Smooth muscle cell (in vitro differentiated cells): Measurements from ENCODE around the gene CPSF2. TPM values are rescaled to one million over a fixed set of nuclear protein-coding genes. Genes with fewer than 3 reads are reported as not detected.

Experiments
- DNase-seq: peaks from one replicate; lab custom pipeline; 2025; ENCODE audit not compliant: unreplicated experiment; lab: John Stamatoyannopoulos, UW
- H2AFZ ChIP-seq: fragments of 200-600 bp; sonication (generic); 2 replicates; pipeline ENCODE4 v1.6.0; 2016; ENCODE audit warnings: antibody characterized with exemption, low read depth, mild to moderate bottlenecking
- H3F3A ChIP-seq: fragments of 200-600 bp; sonication (generic); 2 replicates; pipeline ENCODE4 v1.6.0; 2017; ENCODE audit warnings: antibody characterized with exemption, low read depth
- H3K27ac ChIP-seq: fragments of 200-600 bp; sonication (generic); 2 replicates; pipeline ENCODE4 v1.5.1; 2016; ENCODE audit warnings: low read depth, mild to moderate bottlenecking
- H3K27me3 ChIP-seq: fragments of 200-600 bp; sonication (generic); 2 replicates; pipeline ENCODE4 v1.6.1; 2016; ENCODE audit warnings: low read depth, mild to moderate bottlenecking
- H3K36me3 ChIP-seq: fragments of 200-600 bp; sonication (generic); 2 replicates; pipeline ENCODE4 v1.5.1; 2016; ENCODE audit warnings: low read depth
- H3K4me1 ChIP-seq: fragments of 200-600 bp; sonication (generic); 2 replicates; pipeline ENCODE4 v1.5.1; 2016; ENCODE audit warnings: low read depth
- H3K4me2 ChIP-seq: fragments of 200-600 bp; sonication (generic); 2 replicates; pipeline ENCODE4 v1.6.0; 2016; ENCODE audit warnings: mild to moderate bottlenecking
- H3K4me3 ChIP-seq: fragments of 200-600 bp; sonication (generic); 2 replicates; pipeline ENCODE4 v1.5.1; 2016; ENCODE audit warnings: mild to moderate bottlenecking
- H3K79me2 ChIP-seq: fragments of 200-600 bp; sonication (generic); 2 replicates; pipeline ENCODE4 v1.6.0; 2016; ENCODE audit warnings: low read depth, mild to moderate bottlenecking
- H3K9ac ChIP-seq: fragments of 200-600 bp; sonication (generic); 2 replicates; pipeline ENCODE4 v1.6.0; 2016; ENCODE audit warnings: low read depth
- H3K9me3 ChIP-seq: fragments of 200-600 bp; sonication (generic); replicated peaks from 2 replicates; pipeline ENCODE4 v1.5.1; 2016; ENCODE audit warnings: low read depth
- H4K20me1 ChIP-seq: fragments of 200-600 bp; sonication (generic); 2 replicates; pipeline ENCODE4 v1.6.0; 2016; ENCODE audit warnings: low read depth
- CTCF ChIP-seq: fragments of 200-600 bp; sonication (generic); IDR thresholded peaks from 2 replicates; pipeline ENCODE4 v1.5.1; 2017; ENCODE audit warnings: borderline replicate concordance, mild to moderate bottlenecking, antibody characterized with exemption; ENCODE audit not compliant: insufficient read depth, poor library complexity, severe bottlenecking
- WGBS: methylation state at CpG from one replicate; pipeline ENCODE4 v1.1.7; 2016; ENCODE audit warnings: low lambda C conversion rate; 5-methylcytosine and 5-hydroxymethylcytosine counted together
- polyA plus RNA-seq: library from polyadenylated mRNA; unstranded; fragments of >200 nt; fragmentation: Nextera tagmentation; extraction: Ambion mirVana; gene quantifications from 2 replicates; pipeline ENCODE4 v1.2.1, GENCODE V29; 2016
- total RNA-seq: library from RNA; depleted of rRNA; stranded (reverse); fragments of >200 nt; gene quantifications from 2 replicates; pipeline ENCODE4 v1.2.3, GENCODE V29; 2014

Gene CPSF2
- total and polyA plus RNA-seq, 2 experiments from 2014 or later: 33.2 to 53.7 TPM

DNA sequence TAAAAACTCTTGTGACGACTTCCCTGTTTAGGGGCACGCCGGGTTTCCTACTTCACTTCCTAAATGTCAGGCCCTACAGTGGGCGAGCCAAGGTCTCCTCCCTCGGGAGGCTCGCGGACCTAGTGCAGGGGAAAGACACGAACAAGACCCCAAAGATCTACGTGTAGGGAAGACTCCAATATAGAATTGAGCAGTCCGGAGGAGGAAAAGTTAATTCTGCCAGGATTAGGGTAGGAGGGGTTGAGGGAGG is 16.0 kb upstream of the CPSF2 start:
- peak; percentile 59 for DNase-seq
- H4K20me1 ChIP-seq: peaks cover 32% of the 10 kb centered on the region
- peak overlapping the region; percentile 79 for H3K27ac ChIP-seq
- under 1% methylated on average over 10 of the region's 10 CpGs for WGBS
- peak overlapping the region; percentile 92 for H3K4me2 ChIP-seq
- no peaks in the 10 kb centered on the region for H3K36me3 ChIP-seq
- H3K9me3 ChIP-seq: no peaks in the 10 kb centered on the region
- peak overlapping the region; percentile 87 for H3K4me3 ChIP-seq
- H3K79me2 ChIP-seq: peaks cover 47% of the 10 kb centered on the region
- H3F3A ChIP-seq: peaks cover 6% of the 10 kb centered on the region
- peaks cover 6% of the 10 kb centered on the region for H3K4me1 ChIP-seq
- H2AFZ ChIP-seq: peak overlapping the region; percentile 68
- peak overlapping the region; percentile 73 for H3K9ac ChIP-seq
- TF ChIP-seq CTCF: no peak
- no peaks in the 10 kb centered on the region for H3K27me3 ChIP-seq

GRCh38 chr14:92106143-92106926 is 15.4 kb upstream of the CPSF2 start, which contains the start of gene ATXN3:
ATXN3 (minus strand) TSS chr14:92106582; CDS start chr14:92106552, 30 bp downstream.
- Histone ChIP-seq H2AFZ (peak within 1 kb of the TSS; percentile 72), H3K4me2 (peak within 1 kb of the TSS; percentile 92), H3K27ac (peak within 1 kb of the TSS; percentile 79), H3K9me3 (no peaks in the 10 kb centered on the region), H4K20me1 (peaks cover 27% of the 10 kb centered on the region), H3K36me3 (no peaks in the 10 kb centered on the region), H3K79me2 (peaks cover 42% of the 10 kb centered on the region), H3F3A (peaks cover 6% of the 10 kb centered on the region), H3K4me3 (peak within 1 kb of the TSS; percentile 87), H3K9ac (peak within 1 kb of the TSS; percentile 73), H3K27me3 (no peaks in the 10 kb centered on the region), H3K4me1 (peaks cover 6% of the 10 kb centered on the region)
- 4% methylated on average over 34 of the region's 66 CpGs for WGBS
- peak; percentile 93 for DNase-seq
- peak; percentile 59 for TF ChIP-seq CTCF

DNA sequence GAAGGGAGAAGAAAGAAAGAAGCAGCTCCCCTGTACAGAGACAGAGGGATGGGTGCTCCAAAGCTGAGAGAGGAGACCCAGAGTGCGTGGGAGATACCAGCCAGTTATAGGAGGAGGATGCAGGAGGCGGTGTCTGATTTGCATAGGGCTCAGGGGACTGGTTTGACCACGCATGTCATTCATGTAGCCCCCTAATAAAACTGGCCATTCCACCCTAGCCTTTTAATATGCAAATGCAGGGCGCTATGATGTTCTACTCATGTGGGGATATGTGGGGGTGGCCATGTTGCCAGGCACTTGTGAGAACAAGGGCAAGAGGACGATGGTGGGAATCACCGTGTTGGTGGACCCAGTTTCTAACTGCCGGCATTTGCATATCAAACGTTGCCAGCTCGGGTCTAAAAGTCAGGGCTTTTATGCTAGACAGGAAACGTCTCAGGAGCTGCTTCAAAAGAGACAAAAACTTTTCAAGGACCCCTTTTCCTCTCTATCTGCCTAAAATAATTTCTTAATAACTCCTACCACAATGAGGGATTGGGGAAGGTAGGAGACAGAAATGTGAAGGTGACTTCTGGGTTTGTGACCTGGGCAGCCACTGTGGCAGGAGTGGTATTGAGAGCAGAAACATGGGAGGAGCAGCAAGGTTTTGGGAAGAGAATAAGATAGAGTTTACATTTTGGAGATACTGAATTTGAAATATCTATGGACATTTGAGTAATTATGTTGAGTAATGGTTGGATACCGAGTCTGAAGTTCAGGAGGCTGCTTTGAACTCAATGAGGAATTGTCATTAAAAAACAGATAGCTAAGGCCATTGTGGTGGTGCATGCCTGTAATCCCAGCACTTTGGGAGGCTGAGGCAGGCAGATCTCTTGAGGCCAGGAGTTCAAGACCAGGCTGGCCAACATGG is 13.2 kb upstream of the CPSF2 start:
- no peak overlapping the region for H3K4me2 ChIP-seq
- H3K4me1 ChIP-seq: peaks cover 6% of the 10 kb centered on the region
- H3K4me3 ChIP-seq: no peak overlapping the region
- peaks cover 6% of the 10 kb centered on the region for H4K20me1 ChIP-seq
- H3F3A ChIP-seq: peaks cover 6% of the 10 kb centered on the region
- no peaks in the 10 kb centered on the region for H3K27me3 ChIP-seq
- no peak for TF ChIP-seq CTCF
- peak overlapping the region; percentile 15 for H2AFZ ChIP-seq
- 21% methylated on average over 11 of the region's 11 CpGs for WGBS
- no peak overlapping the region for H3K9ac ChIP-seq
- peaks cover 19% of the 10 kb centered on the region for H3K79me2 ChIP-seq
- no peaks in the 10 kb centered on the region for H3K36me3 ChIP-seq
- DNase-seq: no peak
- H3K27ac ChIP-seq: no peak overlapping the region
- no peaks in the 10 kb centered on the region for H3K9me3 ChIP-seq
